Breast epithelium (tissue), 3 donors: ENCODE results near the gene DDA1.

ENCODE experiments used
- POLR2A ChIP-seq: fragments of 450-650 bp; IDR thresholded peaks from one replicate; pipeline ENCODE4 v1.6.1; 2016; ENCODE audit warnings: antibody characterized with exemption, mild to moderate bottlenecking, moderate library complexity
- TF ChIP-seq, protein P1 (sequence below), 3 donors: fragments of 450-650 bp; IDR thresholded peaks; one replicate each; pipeline ENCODE4 v1.5.1; 2016 to 2017; ENCODE audit warnings: antibody characterized with exemption in 3 of 3, mild to moderate bottlenecking in 3 of 3, moderate library complexity in 3 of 3

DNA sequence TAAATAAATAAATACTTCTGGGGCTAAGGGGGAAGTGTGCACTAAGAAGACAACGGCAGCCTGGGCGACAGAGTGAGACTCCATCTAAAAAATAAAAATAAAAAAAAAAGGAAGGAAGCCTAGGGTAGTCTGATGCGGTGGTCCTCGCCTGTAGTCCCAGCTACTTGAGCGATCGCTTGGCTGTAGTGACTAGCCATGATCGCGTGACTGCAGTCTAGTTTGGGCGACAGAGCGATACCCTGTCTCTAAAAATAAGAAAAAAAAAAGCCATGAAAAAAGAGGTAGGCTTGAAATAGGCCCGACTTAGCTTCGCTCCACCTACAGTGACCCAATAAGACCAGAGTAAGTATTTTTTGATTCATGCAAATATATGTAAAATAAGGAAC is 42.8 kb upstream of the DDA1 start:
- no peak for TF ChIP-seq POLR2A
- TF ChIP-seq, protein P1, sequence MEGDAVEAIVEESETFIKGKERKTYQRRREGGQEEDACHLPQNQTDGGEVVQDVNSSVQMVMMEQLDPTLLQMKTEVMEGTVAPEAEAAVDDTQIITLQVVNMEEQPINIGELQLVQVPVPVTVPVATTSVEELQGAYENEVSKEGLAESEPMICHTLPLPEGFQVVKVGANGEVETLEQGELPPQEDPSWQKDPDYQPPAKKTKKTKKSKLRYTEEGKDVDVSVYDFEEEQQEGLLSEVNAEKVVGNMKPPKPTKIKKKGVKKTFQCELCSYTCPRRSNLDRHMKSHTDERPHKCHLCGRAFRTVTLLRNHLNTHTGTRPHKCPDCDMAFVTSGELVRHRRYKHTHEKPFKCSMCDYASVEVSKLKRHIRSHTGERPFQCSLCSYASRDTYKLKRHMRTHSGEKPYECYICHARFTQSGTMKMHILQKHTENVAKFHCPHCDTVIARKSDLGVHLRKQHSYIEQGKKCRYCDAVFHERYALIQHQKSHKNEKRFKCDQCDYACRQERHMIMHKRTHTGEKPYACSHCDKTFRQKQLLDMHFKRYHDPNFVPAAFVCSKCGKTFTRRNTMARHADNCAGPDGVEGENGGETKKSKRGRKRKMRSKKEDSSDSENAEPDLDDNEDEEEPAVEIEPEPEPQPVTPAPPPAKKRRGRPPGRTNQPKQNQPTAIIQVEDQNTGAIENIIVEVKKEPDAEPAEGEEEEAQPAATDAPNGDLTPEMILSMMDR (IDR thresholded peaks at IDR 0.05) = no peak
